Astrocyte of the spinal cord (primary cell): ENCODE measurements around the gene RAN.

Experiments used
- DNase-seq: peaks from one replicate; pipeline ENCODE4 v3.0.0; 2011; ENCODE audit warnings: low read depth, low spot score
- H3K4me3 ChIP-seq: 2 replicates; pipeline ENCODE4 v1.5.1; 2011; ENCODE audit warnings: low read depth, mild to moderate bottlenecking, low read length, moderate library complexity
- CTCF ChIP-seq: IDR thresholded peaks from 2 replicates; pipeline ENCODE4 v1.5.1; 2012; ENCODE audit warnings: low read depth, mild to moderate bottlenecking, low read length, inconsistent platforms
- in situ Hi-C: cut with HindIII; loops from 2 replicates; pipeline ENCODE4 v1.10.0; 2017; ENCODE audit warnings: low sequenced_read_pairs

RAN gene

DNA sequence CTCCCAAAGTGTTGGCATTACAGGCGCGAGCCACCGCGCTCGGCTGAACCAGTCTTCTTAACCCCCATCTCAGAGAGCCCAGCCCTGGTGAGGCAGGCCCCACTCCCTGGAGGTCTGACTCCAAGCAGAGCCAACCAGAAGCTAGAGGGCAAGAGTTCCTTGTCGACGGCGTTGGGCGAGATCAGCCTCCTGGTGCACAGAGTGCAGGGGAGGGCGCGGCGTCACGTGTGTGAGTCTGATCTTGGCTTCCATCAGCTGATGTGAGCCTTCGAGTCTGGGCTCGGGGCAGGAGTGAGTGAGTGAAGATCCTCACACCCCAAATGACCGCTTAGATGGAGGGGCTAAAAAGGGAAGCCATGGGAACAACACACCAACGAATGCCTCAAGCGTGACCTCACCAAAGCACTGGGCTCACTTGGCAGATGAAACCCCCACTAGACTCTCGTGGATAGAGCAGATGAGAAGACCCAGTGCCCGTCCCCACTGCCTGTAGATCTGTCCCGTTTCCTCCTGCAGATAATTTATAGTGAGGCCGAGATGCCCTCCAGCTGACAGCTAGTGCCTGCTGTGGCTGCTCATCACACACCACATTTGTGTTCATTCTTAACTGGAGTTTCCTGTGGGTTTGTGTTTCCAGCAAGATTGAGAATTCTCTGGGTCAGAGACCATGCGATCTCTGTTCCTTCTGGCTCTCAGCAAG is 53.2 kb downstream of the RAN start:
- DNase-seq = no peak
- in situ Hi-C loops = no loop called here
- TF ChIP-seq CTCF = no peak
- no peak overlapping the region for H3K4me3 ChIP-seq

DNA sequence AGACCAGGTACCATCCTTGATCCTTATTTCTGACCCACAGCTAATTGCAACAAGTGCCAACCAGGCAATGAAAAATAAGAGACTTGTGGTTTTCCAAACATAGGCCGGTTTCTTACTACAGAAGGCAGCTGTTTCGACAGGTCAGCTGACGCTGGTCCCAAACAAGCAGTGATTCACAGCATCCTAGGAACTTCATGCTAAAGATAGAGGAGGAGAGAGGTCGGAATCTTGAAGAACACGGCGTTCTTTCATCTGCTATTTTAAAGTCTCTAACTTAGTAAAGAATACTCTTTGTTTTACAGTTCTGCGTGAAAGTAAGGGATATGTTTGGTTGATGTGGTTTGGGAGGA is 53.8 kb downstream of the RAN start:
- DNase-seq = no peak
- H3K4me3 ChIP-seq = no peak overlapping the region
- in situ Hi-C loops = no loop called here
- no peak for TF ChIP-seq CTCF
